Measurements from ENCODE around the gene PIH1D1. TPM values are rescaled to one million over a fixed set of nuclear protein-coding genes. Genes with fewer than 3 reads are reported as not detected.

Gene PIH1D1
- total RNA-seq, 1 experiment from 2014 or later = 116 TPM

DNA sequence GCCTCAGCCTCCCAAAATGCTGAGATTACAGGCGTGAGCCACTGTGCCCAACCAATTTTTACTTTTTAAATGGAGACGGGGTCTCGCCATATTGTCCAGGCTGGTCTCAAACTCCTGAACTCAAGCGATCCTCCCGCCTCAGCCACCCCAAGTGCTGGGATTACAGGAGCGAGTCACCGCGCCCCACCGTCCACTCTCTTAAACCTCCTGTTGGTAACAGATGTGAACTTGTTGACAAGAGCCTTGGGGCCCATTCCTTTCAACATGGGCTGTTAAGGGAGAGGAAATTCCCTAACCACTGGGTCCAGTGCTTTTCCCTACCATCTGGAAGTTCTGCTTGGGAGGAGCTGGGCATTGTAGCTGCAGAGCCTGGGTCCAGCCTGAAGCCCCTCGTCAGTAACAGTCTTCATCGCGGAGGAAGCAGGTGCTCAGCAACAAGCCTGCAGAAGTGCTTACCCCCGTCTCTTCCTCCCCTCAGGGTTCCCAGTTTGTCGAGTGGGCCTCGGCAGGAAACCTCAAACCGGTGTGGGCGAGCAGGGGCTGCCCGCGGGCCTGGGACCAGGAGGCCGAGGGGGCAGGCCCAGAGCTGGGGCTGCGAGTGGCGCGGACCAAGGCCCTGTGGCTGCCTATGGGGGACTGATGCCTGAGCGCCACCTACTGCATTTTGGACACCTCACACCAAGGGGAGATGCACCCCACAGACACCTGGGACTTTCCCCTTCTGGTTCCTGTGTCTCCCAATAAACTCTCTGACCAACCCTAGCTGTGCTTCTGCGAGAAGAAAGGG, 18.4 kb upstream of the PIH1D1 start:
- no peak for DNase-seq (ENCODE audit: unreplicated experiment)
- Mint-ChIP-seq H3K27ac (ENCODE audit: low read depth, unreplicated experiment) (no peak overlapping the region), H3K9me3 (ENCODE audit: unreplicated experiment) (no peaks in the 10 kb centered on the region), H3K4me3 (ENCODE audit: unreplicated experiment) (no peak overlapping the region), H3K36me3 (ENCODE audit: insufficient read depth, unreplicated experiment) (peaks cover 5% of the 10 kb centered on the region), H3K4me1 (ENCODE audit: insufficient read depth, unreplicated experiment) (peaks cover 8% of the 10 kb centered on the region), H3K27me3 (ENCODE audit: insufficient read depth, unreplicated experiment) (peaks cover 4% of the 10 kb centered on the region)
- ChIA-PET CTCF (interaction anchor here (0.7 to 1.0 kb wide), 3 partner anchors 25 to 100 kb away, joined by 3 to 4 read pairs (median 3); no protein-coding TSS in a partner anchor), POLR2A (interaction anchor here (1.5 kb wide), 1 partner anchor 16 kb away, joined by 5 read pairs; no protein-coding TSS in a partner anchor)
- no TSS peak for BruUV-seq (replicated peaks)
- TF ChIP-seq, protein P1, sequence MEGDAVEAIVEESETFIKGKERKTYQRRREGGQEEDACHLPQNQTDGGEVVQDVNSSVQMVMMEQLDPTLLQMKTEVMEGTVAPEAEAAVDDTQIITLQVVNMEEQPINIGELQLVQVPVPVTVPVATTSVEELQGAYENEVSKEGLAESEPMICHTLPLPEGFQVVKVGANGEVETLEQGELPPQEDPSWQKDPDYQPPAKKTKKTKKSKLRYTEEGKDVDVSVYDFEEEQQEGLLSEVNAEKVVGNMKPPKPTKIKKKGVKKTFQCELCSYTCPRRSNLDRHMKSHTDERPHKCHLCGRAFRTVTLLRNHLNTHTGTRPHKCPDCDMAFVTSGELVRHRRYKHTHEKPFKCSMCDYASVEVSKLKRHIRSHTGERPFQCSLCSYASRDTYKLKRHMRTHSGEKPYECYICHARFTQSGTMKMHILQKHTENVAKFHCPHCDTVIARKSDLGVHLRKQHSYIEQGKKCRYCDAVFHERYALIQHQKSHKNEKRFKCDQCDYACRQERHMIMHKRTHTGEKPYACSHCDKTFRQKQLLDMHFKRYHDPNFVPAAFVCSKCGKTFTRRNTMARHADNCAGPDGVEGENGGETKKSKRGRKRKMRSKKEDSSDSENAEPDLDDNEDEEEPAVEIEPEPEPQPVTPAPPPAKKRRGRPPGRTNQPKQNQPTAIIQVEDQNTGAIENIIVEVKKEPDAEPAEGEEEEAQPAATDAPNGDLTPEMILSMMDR (IDR thresholded peaks at IDR 0.05; ENCODE audit: unreplicated experiment) = peak; percentile 7
- intact Hi-C loops (cut with micrococcal nuclease) = no loop called here

- ChIA-PET CTCF (interaction anchor here (1.7 kb wide), 1 partner anchor 77 kb away, joined by 3 read pairs; no protein-coding TSS in a partner anchor), POLR2A (no interaction called here)
- Mint-ChIP-seq H3K4me1 (ENCODE audit: insufficient read depth, unreplicated experiment) (peaks cover 8% of the 10 kb centered on the region), H3K36me3 (ENCODE audit: insufficient read depth, unreplicated experiment) (peaks cover 5% of the 10 kb centered on the region), H3K27ac (ENCODE audit: low read depth, unreplicated experiment) (no peak overlapping the region), H3K4me3 (ENCODE audit: unreplicated experiment) (no peak overlapping the region), H3K9me3 (ENCODE audit: unreplicated experiment) (no peaks in the 10 kb centered on the region), H3K27me3 (ENCODE audit: insufficient read depth, unreplicated experiment) (no peaks in the 10 kb centered on the region)
- intact Hi-C loops (cut with micrococcal nuclease) = no loop called here
- BruUV-seq (replicated peaks) = no TSS peak
- TF ChIP-seq, protein P1 (IDR thresholded peaks at IDR 0.05; ENCODE audit: unreplicated experiment) = no peak
- DNase-seq (ENCODE audit: unreplicated experiment) = peak; percentile 68
Measured at GRCh38 chr19:49468746-49469447, 17.3 kb upstream of the PIH1D1 start.

GRCh38 chr19:49468199-49468598, 16.6 kb upstream of the PIH1D1 start:
- ChIA-PET POLR2A (no interaction called here), CTCF (interaction anchor here (0.7 to 1.7 kb wide), 2 partner anchors 78 to 406 kb away, joined by 3 read pairs; no protein-coding TSS in a partner anchor)
- intact Hi-C loops (cut with micrococcal nuclease) = no loop called here
- no peak for DNase-seq (ENCODE audit: unreplicated experiment)
- TF ChIP-seq, protein P1 (IDR thresholded peaks at IDR 0.05; ENCODE audit: unreplicated experiment) = no peak
- Mint-ChIP-seq H3K9me3 (ENCODE audit: unreplicated experiment) (no peaks in the 10 kb centered on the region), H3K36me3 (ENCODE audit: insufficient read depth, unreplicated experiment) (peaks cover 5% of the 10 kb centered on the region), H3K4me1 (ENCODE audit: insufficient read depth, unreplicated experiment) (peaks cover 8% of the 10 kb centered on the region), H3K27ac (ENCODE audit: low read depth, unreplicated experiment) (no peak overlapping the region), H3K4me3 (ENCODE audit: unreplicated experiment) (no peak overlapping the region), H3K27me3 (ENCODE audit: insufficient read depth, unreplicated experiment) (no peaks in the 10 kb centered on the region)
- no TSS peak for BruUV-seq (replicated peaks)

DNA sequence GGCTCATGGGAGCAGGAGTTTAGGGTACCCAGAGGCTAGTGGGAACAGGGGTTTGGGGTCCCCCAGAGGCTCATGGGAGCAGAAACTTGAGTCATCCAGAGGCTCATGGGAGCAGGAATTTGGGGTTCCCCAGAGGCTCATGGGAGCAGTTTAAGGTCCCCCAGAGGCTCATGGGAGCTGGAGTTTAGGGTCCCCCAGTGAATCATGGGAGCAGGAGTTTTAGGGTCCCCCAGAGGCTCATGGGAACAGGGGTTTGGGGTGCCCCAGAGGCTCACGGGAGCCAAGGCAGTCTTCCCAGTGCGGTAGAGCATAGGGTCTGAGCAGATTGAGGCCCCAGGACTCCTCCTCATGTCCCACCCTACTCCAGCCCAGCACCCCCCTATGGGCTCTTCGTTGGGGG, 13.8 kb upstream of the PIH1D1 start:
- BruUV-seq (replicated peaks) = no TSS peak
- DNase-seq (ENCODE audit: unreplicated experiment) = no peak
- intact Hi-C loops (cut with micrococcal nuclease) = no loop called here
- H3K4me3 Mint-ChIP-seq (ENCODE audit: unreplicated experiment) = no peak overlapping the region
- ChIA-PET CTCF (interaction anchor here (1.2 kb wide), 1 partner anchor 8 kb away, joined by 5 read pairs; the partner anchor contains the start of gene FLT3LG), POLR2A (no interaction called here)
- H3K9me3 Mint-ChIP-seq (ENCODE audit: unreplicated experiment) = no peaks in the 10 kb centered on the region
- no peaks in the 10 kb centered on the region for H3K27me3 Mint-ChIP-seq (ENCODE audit: insufficient read depth, unreplicated experiment)
- TF ChIP-seq, protein P1 (IDR thresholded peaks at IDR 0.05; ENCODE audit: unreplicated experiment) = no peak
- H3K4me1 Mint-ChIP-seq (ENCODE audit: insufficient read depth, unreplicated experiment) = peaks cover 8% of the 10 kb centered on the region
- peaks cover 3% of the 10 kb centered on the region for H3K36me3 Mint-ChIP-seq (ENCODE audit: insufficient read depth, unreplicated experiment)
- H3K27ac Mint-ChIP-seq (ENCODE audit: low read depth, unreplicated experiment) = no peak overlapping the region

Data from MCF 10A (cell line).